Ureter (tissue), 1 donor: Measurements from ENCODE around the gene DNAAF1. TPM values are rescaled to one million over a fixed set of nuclear protein-coding genes. Genes with fewer than 3 reads are reported as not detected.
"Not testable (repeated sequence)": the region's sequence is repeated elsewhere in the genome, so short reads cannot be mapped to it uniquely, and the experiment has no call there.

Experiments used
- DNase-seq: peaks from one replicate; pipeline ENCODE4 v3.0.0-alpha.2; 2020; ENCODE audit warnings: low spot score
- total RNA-seq: library from RNA; stranded (reverse); gene quantifications from one replicate; pipeline ENCODE4 v1.2.4, GENCODE V29; 2023
- donor health status: DM: yes; HTN: yes; CAD: no.

Gene DNAAF1
- total RNA-seq, 1 donor from 2014 or later: 1.7 TPM

GRCh38 chr16:84212154-84212553 lies 67.0 kb downstream of the DNAAF1 start:
- DNase-seq: no peak

GRCh38 chr16:84212631-84213030 lies 67.5 kb downstream of the DNAAF1 start:
- DNase-seq: no peak

- no peak for DNase-seq
These were observed 69.5 kb downstream of the DNAAF1 start for GRCh38 chr16:84214451-84215066.

- DNase-seq: no peak
These were observed 70.4 kb downstream of the DNAAF1 start for GRCh38 chr16:84215531-84215930.

GRCh38 chr16:84216144-84216543 lies 71.0 kb downstream of the DNAAF1 start:
- not testable (repeated sequence) for DNase-seq

GRCh38 chr16:84218176-84218823 lies 73.2 kb downstream of the DNAAF1 start:
- DNase-seq: no peak

- no peak for DNase-seq
These were observed 73.8 kb downstream of the DNAAF1 start for GRCh38 chr16:84218956-84219355.

- DNase-seq: no peak
These were observed 75.7 kb downstream of the DNAAF1 start for GRCh38 chr16:84220851-84221250.

- DNase-seq: no peak
These were observed 78.3 kb downstream of the DNAAF1 start for GRCh38 chr16:84223456-84223855.

GRCh38 chr16:84224554-84224953 lies 79.4 kb downstream of the DNAAF1 start:
- no peak for DNase-seq

GRCh38 chr16:84225126-84225525 lies 80.0 kb downstream of the DNAAF1 start:
- no peak for DNase-seq

GRCh38 chr16:84225571-84225970 lies 80.5 kb downstream of the DNAAF1 start:
- no peak for DNase-seq

GRCh38 chr16:84226026-84226425 lies 80.9 kb downstream of the DNAAF1 start:
- no peak for DNase-seq

Other genes starting within 250 kb of the DNAAF1 start
- gene MLYCD, start 246.2 kb upstream of the DNAAF1 start, total RNA-seq: 18.3 TPM
- 5.9 TPM for gene OSGIN1, start 192.1 kb upstream of the DNAAF1 start, total RNA-seq
- gene NECAB2, start 177.1 kb upstream of the DNAAF1 start, total RNA-seq: not detected
- gene SLC38A8, start 102.5 kb upstream of the DNAAF1 start, total RNA-seq: not detected
- gene MBTPS1, start 28.4 kb upstream of the DNAAF1 start, total RNA-seq: 103 TPM
- 18.3 TPM for gene HSDL1, start 131 bp upstream of the DNAAF1 start, total RNA-seq
- gene TAF1C, start 41.7 kb downstream of the DNAAF1 start, total RNA-seq: 66.4 TPM
- 0.42 TPM for gene ADAD2, start 45.8 kb downstream of the DNAAF1 start, total RNA-seq
- not detected for gene KCNG4, start 94.7 kb downstream of the DNAAF1 start, total RNA-seq
- gene WFDC1, start 149.6 kb downstream of the DNAAF1 start, total RNA-seq: 63.5 TPM
- gene ATP2C2, start 223.2 kb downstream of the DNAAF1 start, total RNA-seq: 33.2 TPM